ENCODE data around the gene GRIN2D.
"Not testable (repeated sequence)": the region's sequence is repeated elsewhere in the genome, so short reads cannot be mapped to it uniquely, and the experiment has no call there.

The GRIN2D gene

DNA sequence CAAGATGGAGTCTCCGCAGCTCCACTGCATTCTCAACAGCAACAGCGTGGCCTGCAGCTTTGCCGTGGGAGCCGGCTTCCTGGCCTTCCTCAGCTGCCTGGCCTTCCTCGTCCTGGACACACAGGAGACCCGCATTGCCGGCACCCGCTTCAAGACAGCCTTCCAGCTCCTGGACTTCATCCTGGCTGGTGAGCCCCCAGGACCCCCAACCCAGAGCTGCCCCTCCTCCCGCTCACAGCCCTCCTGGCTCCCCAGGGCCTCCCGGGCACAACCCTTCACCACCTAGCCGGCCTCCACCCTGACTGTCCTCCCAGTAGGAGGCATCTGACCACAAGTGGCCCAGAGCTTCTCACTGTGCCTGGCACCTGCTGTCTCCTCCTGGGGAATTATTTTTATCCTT, 19.9 kb upstream of the GRIN2D start:
- Histone ChIP-seq H3K27me3 (ENCODE audit: insufficient read depth, low read length) (no peaks in the 10 kb centered on the region), H3K9ac (ENCODE audit: low read depth, low read length) (no peak overlapping the region), H3K4me1 (ENCODE audit: insufficient read depth, low read length) (no peaks in the 10 kb centered on the region), H3K36me3 (ENCODE audit: insufficient read depth, low read depth, low read length) (no peaks in the 10 kb centered on the region), H3K27ac (ENCODE audit: low read length) (no peak overlapping the region), H3K4me3 (ENCODE audit: low read length) (no peak overlapping the region), H3K9me3 (ENCODE audit: insufficient read depth, low read depth, low read length) (no peaks in the 10 kb centered on the region)

DNA sequence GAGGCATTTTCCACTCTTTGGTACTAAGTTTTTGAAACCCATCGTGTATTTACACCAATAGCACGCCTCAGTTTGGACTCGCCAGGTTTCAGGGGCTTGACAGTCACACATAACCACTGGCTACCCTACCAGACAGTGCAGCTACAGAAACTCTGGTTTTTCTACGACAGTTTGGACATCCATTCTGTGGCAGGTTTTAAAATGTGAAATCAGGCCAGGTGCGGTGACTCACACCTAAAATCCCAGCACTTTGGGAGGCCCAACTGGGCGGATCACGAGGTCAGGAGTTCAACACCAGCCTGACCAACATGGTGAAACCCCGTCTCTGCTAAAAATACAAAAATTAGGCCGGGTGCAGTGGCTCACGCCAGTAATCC, 15.3 kb upstream of the GRIN2D start:
- H3K9ac ChIP-seq (ENCODE audit: low read depth, low read length): no peak overlapping the region
- H3K9me3 ChIP-seq (ENCODE audit: insufficient read depth, low read depth, low read length): no peaks in the 10 kb centered on the region
- H3K27me3 ChIP-seq (ENCODE audit: insufficient read depth, low read length): no peaks in the 10 kb centered on the region
- H3K36me3 ChIP-seq (ENCODE audit: insufficient read depth, low read depth, low read length): peaks cover 18% of the 10 kb centered on the region
- H3K27ac ChIP-seq (ENCODE audit: low read length): no peak overlapping the region
- no peak overlapping the region for H3K4me3 ChIP-seq (ENCODE audit: low read length)
- H3K4me1 ChIP-seq (ENCODE audit: insufficient read depth, low read length): no peaks in the 10 kb centered on the region

DNA sequence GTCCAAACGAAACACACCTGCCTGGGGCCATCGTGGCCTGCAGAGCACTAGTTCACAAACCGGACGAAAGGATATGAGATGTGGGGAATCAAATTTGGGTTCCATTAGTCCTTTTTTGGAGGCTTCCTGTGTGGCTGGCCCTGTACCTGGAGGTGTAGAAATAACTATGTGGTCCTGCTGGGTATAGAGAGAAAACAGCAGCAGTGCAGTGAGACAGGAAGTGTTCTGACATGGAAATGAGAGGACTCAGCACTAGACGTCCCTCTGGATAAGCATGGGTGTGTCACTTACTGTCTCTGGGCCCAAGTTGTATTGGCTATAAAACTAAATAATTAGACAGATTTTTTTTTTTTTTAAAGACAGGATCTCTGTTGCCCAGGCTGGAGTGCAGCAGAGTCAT, 14.4 kb upstream of the GRIN2D start:
- Histone ChIP-seq H3K36me3 (ENCODE audit: insufficient read depth, low read depth, low read length) (peaks cover 27% of the 10 kb centered on the region), H3K4me1 (ENCODE audit: insufficient read depth, low read length) (no peaks in the 10 kb centered on the region), H3K9me3 (ENCODE audit: insufficient read depth, low read depth, low read length) (no peaks in the 10 kb centered on the region), H3K9ac (ENCODE audit: low read depth, low read length) (no peak overlapping the region), H3K4me3 (ENCODE audit: low read length) (no peak overlapping the region), H3K27me3 (ENCODE audit: insufficient read depth, low read length) (no peaks in the 10 kb centered on the region), H3K27ac (ENCODE audit: low read length) (no peak overlapping the region)

DNA sequence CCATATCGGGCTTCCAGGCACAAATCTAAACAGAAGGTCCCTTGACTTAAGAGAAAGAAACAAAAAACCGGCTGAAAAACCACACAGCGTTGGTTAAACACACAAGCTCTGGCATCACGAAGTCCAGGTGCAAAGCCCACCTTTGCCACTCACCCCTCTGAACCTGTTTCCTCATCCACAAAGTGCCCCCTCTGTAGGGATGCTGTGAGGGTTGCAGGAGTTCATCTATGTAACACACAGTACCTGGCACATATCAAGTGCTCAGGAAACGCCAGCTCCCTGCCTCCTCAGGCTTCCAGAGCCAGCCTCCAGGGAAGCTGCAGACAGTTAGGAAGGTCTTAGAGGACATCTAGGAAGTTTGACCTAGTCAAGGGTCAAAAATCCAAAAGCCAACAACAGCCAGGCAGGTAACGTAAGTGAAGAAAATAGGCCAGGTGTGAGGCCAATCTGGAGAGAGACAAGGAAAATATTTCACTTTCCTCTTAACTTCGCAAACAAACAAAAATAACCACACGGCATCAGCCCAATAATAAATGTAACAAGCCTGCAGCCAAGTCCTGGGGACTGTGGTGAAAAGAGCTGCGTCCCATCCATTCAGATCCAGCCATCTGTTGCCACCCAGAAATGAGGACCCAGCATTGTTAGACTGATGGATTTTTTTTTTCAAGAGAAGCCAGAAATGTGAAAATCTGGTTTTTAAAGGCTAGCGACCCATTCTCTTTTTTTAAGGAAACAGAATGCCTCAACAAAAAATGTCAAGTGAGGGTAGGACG, 12.1 kb upstream of the GRIN2D start:
- Histone ChIP-seq H3K27me3 (ENCODE audit: insufficient read depth, low read length) (no peaks in the 10 kb centered on the region), H3K9ac (ENCODE audit: low read depth, low read length) (no peak overlapping the region), H3K27ac (ENCODE audit: low read length) (no peak overlapping the region), H3K9me3 (ENCODE audit: insufficient read depth, low read depth, low read length) (no peaks in the 10 kb centered on the region), H3K4me3 (ENCODE audit: low read length) (no peak overlapping the region), H3K4me1 (ENCODE audit: insufficient read depth, low read length) (no peaks in the 10 kb centered on the region), H3K36me3 (ENCODE audit: insufficient read depth, low read depth, low read length) (peaks cover 50% of the 10 kb centered on the region)

DNA sequence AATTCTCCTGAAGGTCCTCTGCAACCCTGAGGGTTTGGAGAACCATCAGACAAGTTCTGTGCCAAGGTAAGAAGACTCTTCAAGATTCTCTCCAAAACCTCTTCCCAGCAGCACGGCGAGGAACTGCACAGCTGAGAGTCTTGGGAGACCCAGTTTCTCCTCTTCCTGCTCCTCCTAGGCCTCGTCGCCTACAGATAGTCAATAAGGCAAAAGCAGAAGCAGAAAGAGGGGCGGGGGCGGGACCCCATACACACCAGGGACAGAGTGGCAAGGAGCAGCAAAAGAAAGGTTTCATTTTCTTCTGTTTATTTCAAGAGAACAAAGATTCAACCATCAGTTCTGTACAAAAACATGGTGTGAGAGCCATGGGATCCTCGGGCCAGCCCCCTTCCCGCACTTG, 11.2 kb upstream of the GRIN2D start:
- no peak overlapping the region for H3K9ac ChIP-seq (ENCODE audit: low read depth, low read length)
- peaks cover 59% of the 10 kb centered on the region for H3K36me3 ChIP-seq (ENCODE audit: insufficient read depth, low read depth, low read length)
- no peak overlapping the region for H3K27ac ChIP-seq (ENCODE audit: low read length)
- no peak overlapping the region for H3K4me3 ChIP-seq (ENCODE audit: low read length)
- no peaks in the 10 kb centered on the region for H3K9me3 ChIP-seq (ENCODE audit: insufficient read depth, low read depth, low read length)
- H3K27me3 ChIP-seq (ENCODE audit: insufficient read depth, low read length): no peaks in the 10 kb centered on the region
- no peaks in the 10 kb centered on the region for H3K4me1 ChIP-seq (ENCODE audit: insufficient read depth, low read length)

DNA sequence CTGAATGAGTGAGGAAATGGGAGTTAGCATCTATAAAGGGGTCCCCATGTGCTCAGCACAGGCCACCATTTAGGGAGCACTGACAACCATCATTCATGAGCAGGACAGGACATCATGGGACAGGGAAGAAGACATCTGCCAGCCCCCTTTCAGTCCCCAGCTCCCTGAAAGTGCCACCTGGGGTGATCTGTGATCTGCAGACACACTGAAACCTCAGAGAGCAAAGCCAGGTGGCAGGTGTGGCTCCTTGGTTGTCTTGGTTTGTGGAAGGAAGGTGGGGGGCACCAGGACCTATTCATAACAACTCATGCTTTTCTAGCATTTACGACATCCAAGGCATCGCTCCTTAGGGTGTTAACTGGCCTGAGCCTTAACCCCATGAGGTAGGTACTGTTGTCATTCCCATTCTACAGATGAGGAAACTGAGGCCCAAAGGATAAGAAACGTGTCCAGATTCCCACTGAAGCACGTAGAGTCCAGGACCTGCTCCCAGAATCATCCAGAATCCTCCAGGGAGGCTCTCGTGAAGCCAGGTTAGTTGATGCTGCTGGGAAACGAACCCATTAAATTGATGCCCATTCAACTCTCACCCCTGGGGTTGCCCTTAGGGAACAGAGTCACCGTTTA, 7.9 kb upstream of the GRIN2D start:
- no peaks in the 10 kb centered on the region for H3K4me1 ChIP-seq (ENCODE audit: insufficient read depth, low read length)
- H3K4me3 ChIP-seq (ENCODE audit: low read length): no peak overlapping the region
- H3K27ac ChIP-seq (ENCODE audit: low read length): no peak overlapping the region
- peaks cover 81% of the 10 kb centered on the region for H3K36me3 ChIP-seq (ENCODE audit: insufficient read depth, low read depth, low read length)
- no peaks in the 10 kb centered on the region for H3K9me3 ChIP-seq (ENCODE audit: insufficient read depth, low read depth, low read length)
- H3K9ac ChIP-seq (ENCODE audit: low read depth, low read length): no peak overlapping the region
- no peaks in the 10 kb centered on the region for H3K27me3 ChIP-seq (ENCODE audit: insufficient read depth, low read length)

DNA sequence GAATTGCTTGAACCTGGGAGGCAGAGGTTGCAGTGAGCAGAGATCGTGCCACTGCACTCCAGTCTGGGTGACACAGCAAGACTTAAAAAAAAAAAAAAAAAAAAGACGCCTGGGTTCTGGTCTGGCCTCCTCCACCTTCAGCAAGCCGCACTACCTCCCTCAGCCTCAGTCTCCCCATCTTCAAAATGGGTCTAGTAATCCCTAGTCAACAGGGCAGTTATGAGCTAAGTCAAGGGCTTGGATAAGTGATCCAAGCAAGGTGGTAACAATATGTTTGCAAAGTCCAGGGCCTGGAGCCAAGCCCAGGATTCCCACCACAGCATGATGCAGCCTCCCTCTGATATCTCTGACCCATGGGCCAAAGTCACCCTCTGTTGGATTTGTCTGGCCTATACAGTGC, 6.5 kb upstream of the GRIN2D start:
- H3K27ac ChIP-seq (ENCODE audit: low read length): no peak overlapping the region
- no peak overlapping the region for H3K9ac ChIP-seq (ENCODE audit: low read depth, low read length)
- no peaks in the 10 kb centered on the region for H3K27me3 ChIP-seq (ENCODE audit: insufficient read depth, low read length)
- H3K9me3 ChIP-seq (ENCODE audit: insufficient read depth, low read depth, low read length): no peaks in the 10 kb centered on the region
- no peaks in the 10 kb centered on the region for H3K4me1 ChIP-seq (ENCODE audit: insufficient read depth, low read length)
- H3K4me3 ChIP-seq (ENCODE audit: low read length): no peak overlapping the region
- H3K36me3 ChIP-seq (ENCODE audit: insufficient read depth, low read depth, low read length): peaks cover 72% of the 10 kb centered on the region

DNA sequence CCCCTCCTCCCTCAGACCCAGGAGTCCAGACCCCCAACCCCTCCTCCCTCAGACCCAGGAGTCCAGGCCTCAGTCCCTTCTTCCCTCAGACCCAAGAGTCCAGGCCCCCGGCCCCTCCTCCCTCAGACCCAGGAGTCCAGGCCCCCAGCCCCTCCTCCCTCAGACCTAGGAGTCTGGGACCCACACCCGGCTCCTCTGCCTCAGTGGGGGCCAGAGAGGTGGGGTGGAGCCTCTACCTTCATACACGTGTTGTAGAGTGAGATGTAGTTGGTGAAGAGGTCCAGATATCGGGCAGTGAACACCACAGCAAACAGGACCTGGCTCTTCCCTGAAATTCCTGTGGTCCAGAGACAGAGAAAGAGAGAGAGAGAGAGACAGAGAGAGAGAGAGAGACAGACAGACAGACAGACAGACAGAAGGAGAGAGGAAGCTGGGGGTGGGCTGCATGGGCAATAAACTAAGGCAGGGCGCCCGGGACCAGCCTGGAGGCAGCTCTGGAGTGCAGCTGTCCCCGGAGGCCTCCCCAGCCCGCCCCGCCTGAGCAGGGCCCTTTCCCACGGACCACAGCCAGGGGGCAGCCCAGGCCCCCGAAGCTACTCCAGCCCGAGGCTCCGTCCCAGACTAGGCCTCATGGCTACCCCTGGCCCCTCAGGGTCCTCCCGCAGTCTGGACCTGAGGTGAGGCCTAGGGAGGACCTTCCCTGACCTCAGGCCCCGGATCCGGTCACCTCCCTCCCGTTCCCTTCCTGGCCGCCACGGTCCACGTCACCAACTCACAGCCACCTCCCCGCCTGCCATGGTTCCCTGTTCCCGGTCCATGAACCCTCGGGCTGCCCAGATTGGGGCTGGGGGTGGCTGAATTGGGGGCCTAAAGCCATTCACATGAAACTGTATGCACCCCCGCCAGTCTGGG, 3.0 kb upstream of the GRIN2D start:
- H3K27me3 ChIP-seq (ENCODE audit: insufficient read depth, low read length): peaks cover 32% of the 10 kb centered on the region
- peaks cover 4% of the 10 kb centered on the region; the same call in 1 of the 2 replicates for H3K4me1 ChIP-seq (ENCODE audit: insufficient read depth, low read length)
- H3K9me3 ChIP-seq (ENCODE audit: insufficient read depth, low read depth, low read length): no peaks in the 10 kb centered on the region
- peak overlapping the region; percentile 90 for H3K27ac ChIP-seq (ENCODE audit: low read length)
- H3K9ac ChIP-seq (ENCODE audit: low read depth, low read length): peak overlapping the region; percentile 97
- peaks cover 40% of the 10 kb centered on the region for H3K36me3 ChIP-seq (ENCODE audit: insufficient read depth, low read depth, low read length)
- peak overlapping the region; percentile 97 for H3K4me3 ChIP-seq (ENCODE audit: low read length)

DNA sequence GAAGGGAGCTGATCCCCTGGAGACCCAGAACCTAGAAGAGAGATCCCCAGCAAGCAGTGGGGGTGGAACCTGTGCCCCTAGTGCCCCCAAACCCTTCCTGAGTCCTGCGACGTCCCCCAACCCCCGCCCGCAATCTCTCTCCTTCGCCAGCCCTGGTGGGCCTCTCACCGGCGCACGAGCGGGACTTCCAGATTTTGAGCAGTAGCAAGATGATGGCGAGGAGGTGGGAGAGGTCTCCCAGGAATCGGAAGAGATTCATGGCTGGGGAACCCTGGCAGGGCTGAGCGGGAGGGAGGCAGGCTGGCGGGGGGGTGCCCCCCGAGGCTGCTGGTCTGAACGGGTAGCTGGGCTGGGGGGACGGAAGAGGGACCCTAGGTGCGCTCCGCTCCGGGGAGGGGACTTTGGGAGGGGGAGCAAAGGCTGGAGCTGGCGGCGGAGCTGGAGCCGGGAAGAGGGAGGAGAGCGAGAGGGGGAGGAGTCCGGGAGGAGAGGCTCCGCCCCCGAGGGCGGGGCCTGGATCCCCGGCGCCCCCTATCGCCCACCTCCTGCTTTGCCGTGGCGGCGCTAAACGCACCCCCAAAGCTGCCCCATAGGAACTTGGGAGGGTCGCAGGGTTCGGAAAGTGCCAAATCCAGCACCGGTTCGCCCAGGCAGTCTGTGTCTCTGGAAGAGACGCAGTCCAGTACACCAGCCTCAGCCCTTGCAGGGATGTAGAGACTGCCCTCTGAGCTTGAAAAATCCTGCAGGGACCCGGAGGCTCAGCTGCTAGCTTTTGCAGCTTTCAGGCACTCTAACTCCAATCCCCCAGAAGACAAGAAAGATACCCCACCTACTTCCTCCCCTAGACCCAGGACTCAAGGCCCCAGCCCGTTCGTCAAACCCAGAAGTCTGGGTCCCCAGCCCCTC, 2.1 kb upstream of the GRIN2D start, which contains the start of gene KDELR1:
Gene KDELR1, minus strand, starts transcription at position 452 of the 906 bp plus-strand sequence. Its CDS starts 193 bp downstream, at position 259.
- no peaks in the 10 kb centered on the region for H3K9me3 ChIP-seq (ENCODE audit: insufficient read depth, low read depth, low read length)
- H3K27me3 ChIP-seq (ENCODE audit: insufficient read depth, low read length): peaks cover 41% of the 10 kb centered on the region
- H3K4me1 ChIP-seq (ENCODE audit: insufficient read depth, low read length): peaks cover 4% of the 10 kb centered on the region; the same call in 1 of the 2 replicates
- peak within 1 kb of the TSS; percentile 90 for H3K27ac ChIP-seq (ENCODE audit: low read length)
- peaks cover 31% of the 10 kb centered on the region for H3K36me3 ChIP-seq (ENCODE audit: insufficient read depth, low read depth, low read length)
- peak within 1 kb of the TSS; percentile 97 for H3K4me3 ChIP-seq (ENCODE audit: low read length)
- peak within 1 kb of the TSS; percentile 97 for H3K9ac ChIP-seq (ENCODE audit: low read depth, low read length)

DNA sequence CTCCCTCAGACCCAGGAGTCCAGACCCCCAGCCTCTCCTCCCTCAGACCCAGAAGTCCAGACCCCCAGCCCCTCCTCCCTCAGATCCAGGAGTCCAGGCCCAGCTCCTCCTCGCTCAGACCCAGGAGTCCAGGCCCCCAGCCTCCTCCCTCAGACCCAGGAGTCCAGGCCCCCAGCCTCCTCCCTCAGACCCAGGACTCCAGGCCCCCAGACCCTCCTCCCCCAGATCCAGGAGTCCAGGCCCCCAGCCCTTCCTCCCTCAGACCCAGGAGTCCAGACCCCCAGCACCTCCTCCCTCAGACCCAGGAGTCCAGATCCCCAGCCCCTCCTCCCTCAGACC, 1.5 kb upstream of the GRIN2D start:
- H3K9me3 ChIP-seq (ENCODE audit: insufficient read depth, low read depth, low read length); H3K4me1 ChIP-seq (ENCODE audit: insufficient read depth, low read length); H3K4me3 ChIP-seq (ENCODE audit: low read length); H3K27ac ChIP-seq (ENCODE audit: low read length); H3K9ac ChIP-seq (ENCODE audit: low read depth, low read length): not testable (repeated sequence)
- H3K27me3 ChIP-seq (ENCODE audit: insufficient read depth, low read length): peaks cover 47% of the 10 kb centered on the region
- H3K36me3 ChIP-seq (ENCODE audit: insufficient read depth, low read depth, low read length): peaks cover 25% of the 10 kb centered on the region

Data from iPS-20b (cell line).